ENCODE results near the gene OR1I1.

DNA sequence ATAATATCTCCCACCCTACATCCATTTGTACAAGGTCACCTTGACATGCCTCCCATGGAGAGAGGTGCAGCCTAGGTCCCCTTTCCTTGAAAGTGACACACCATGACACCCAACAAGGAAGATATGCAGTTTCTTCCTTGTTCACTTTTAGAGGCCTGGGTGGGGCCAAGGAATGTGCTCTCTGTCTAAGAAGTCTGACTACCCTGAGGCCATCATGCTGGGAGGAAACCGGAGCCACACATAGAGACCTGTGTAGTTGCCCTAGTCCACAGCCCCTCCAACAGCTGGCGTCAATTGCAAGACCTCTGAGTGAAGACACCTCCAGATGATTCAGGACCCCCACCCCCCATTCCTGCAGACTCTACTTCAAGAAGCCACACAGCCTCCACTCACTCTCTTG is 36.2 kb downstream of the OR1I1 start:
- TF ChIP-seq, protein P1, sequence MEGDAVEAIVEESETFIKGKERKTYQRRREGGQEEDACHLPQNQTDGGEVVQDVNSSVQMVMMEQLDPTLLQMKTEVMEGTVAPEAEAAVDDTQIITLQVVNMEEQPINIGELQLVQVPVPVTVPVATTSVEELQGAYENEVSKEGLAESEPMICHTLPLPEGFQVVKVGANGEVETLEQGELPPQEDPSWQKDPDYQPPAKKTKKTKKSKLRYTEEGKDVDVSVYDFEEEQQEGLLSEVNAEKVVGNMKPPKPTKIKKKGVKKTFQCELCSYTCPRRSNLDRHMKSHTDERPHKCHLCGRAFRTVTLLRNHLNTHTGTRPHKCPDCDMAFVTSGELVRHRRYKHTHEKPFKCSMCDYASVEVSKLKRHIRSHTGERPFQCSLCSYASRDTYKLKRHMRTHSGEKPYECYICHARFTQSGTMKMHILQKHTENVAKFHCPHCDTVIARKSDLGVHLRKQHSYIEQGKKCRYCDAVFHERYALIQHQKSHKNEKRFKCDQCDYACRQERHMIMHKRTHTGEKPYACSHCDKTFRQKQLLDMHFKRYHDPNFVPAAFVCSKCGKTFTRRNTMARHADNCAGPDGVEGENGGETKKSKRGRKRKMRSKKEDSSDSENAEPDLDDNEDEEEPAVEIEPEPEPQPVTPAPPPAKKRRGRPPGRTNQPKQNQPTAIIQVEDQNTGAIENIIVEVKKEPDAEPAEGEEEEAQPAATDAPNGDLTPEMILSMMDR (IDR thresholded peaks at IDR 0.05), result no peak
- no peak for TF ChIP-seq POLR2A (IDR thresholded peaks at IDR 0.05)

Measured in testis (tissue), 2 donors.